ENCODE data around the gene CDK15.

CDK15 gene

DNA sequence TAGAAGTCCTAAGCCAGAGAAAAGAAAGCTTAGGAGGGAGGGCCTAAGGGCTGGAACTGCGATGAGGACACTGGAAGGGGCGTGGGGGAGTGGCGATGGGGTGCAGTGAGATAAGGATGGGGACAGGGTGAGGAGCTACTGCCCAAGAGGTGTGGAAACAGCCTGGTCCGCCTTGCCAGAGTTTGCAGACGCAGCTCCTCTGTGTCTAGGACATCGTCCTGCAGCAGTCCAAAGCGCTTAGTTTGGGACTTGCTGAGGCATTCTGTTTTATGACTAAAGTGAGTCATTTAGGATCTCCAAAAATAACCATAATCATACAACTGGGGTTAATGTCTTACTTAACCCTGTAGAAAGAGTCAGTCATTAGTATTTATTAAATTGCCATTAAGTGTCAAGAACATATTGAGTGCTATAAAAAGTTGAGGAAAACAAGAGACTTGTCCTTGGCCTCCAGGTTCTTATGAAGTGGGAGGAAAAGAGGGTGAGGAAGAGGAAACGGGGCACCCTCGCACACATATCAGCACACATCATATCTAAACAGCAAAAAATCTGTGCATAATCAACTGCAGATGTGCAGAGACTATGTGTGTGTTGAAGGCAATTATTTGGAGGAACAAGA is 74.8 kb downstream of the CDK15 start:
- TF ChIP-seq, protein P1, sequence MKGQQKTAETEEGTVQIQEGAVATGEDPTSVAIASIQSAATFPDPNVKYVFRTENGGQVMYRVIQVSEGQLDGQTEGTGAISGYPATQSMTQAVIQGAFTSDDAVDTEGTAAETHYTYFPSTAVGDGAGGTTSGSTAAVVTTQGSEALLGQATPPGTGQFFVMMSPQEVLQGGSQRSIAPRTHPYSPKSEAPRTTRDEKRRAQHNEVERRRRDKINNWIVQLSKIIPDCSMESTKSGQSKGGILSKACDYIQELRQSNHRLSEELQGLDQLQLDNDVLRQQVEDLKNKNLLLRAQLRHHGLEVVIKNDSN (IDR thresholded peaks at IDR 0.05), result no peak
- no peak for TF ChIP-seq YY1 (IDR thresholded peaks at IDR 0.05; ENCODE audit: low read depth)

DNA sequence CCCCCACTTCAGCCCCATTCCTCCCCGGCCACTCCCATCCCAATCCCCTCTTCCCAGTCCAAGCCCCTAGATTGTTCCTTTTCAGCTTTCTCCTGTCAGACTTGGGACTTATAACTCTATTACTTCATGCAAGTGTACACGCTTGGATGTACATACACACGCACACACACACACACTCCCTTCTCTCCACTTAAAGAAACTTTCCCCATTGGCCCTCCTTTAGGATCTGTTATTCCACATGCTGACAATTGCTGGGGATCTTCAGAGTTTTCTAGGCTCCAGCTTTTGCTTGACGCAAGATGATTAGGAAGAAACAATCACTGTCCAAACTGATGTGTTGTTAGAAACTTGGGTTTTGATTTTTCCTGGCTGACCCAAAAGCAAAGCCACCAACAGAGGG is 75.4 kb downstream of the CDK15 start:
- no peak for TF ChIP-seq EGR1 (IDR thresholded peaks at IDR 0.05)
- no peak for TF ChIP-seq RAD21 (IDR thresholded peaks at IDR 0.05; ENCODE audit: low read depth)
- TF ChIP-seq, protein P1 (IDR thresholded peaks at IDR 0.05), result no peak
- no peak for TF ChIP-seq TAF1 (IDR thresholded peaks at IDR 0.05; ENCODE audit: low read depth)
- TF ChIP-seq, protein P2, sequence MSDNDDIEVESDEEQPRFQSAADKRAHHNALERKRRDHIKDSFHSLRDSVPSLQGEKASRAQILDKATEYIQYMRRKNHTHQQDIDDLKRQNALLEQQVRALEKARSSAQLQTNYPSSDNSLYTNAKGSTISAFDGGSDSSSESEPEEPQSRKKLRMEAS (IDR thresholded peaks at IDR 0.05), result no peak
- TF ChIP-seq ZBTB7A (IDR thresholded peaks at IDR 0.05; ENCODE audit: low read depth), result no peak
- TF ChIP-seq TCF12 (IDR thresholded peaks at IDR 0.05; ENCODE audit: low read depth), result no peak
- no peak for TF ChIP-seq FOXM1 (IDR thresholded peaks at IDR 0.05; ENCODE audit: borderline replicate concordance, low read depth)
- no peak for TF ChIP-seq CREB1 (IDR thresholded peaks at IDR 0.05; ENCODE audit: low read depth)
- no peak for TF ChIP-seq CEBPB (IDR thresholded peaks at IDR 0.05)
- TF ChIP-seq NFIC (IDR thresholded peaks at IDR 0.05), result no peak
- TF ChIP-seq, protein P3, sequence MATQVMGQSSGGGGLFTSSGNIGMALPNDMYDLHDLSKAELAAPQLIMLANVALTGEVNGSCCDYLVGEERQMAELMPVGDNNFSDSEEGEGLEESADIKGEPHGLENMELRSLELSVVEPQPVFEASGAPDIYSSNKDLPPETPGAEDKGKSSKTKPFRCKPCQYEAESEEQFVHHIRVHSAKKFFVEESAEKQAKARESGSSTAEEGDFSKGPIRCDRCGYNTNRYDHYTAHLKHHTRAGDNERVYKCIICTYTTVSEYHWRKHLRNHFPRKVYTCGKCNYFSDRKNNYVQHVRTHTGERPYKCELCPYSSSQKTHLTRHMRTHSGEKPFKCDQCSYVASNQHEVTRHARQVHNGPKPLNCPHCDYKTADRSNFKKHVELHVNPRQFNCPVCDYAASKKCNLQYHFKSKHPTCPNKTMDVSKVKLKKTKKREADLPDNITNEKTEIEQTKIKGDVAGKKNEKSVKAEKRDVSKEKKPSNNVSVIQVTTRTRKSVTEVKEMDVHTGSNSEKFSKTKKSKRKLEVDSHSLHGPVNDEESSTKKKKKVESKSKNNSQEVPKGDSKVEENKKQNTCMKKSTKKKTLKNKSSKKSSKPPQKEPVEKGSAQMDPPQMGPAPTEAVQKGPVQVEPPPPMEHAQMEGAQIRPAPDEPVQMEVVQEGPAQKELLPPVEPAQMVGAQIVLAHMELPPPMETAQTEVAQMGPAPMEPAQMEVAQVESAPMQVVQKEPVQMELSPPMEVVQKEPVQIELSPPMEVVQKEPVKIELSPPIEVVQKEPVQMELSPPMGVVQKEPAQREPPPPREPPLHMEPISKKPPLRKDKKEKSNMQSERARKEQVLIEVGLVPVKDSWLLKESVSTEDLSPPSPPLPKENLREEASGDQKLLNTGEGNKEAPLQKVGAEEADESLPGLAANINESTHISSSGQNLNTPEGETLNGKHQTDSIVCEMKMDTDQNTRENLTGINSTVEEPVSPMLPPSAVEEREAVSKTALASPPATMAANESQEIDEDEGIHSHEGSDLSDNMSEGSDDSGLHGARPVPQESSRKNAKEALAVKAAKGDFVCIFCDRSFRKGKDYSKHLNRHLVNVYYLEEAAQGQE (IDR thresholded peaks at IDR 0.05; ENCODE audit: low read depth), result no peak
- no peak for TF ChIP-seq TEAD4 (IDR thresholded peaks at IDR 0.05)
- TF ChIP-seq YY1 (IDR thresholded peaks at IDR 0.05; ENCODE audit: low read depth), result no peak
- no peak for TF ChIP-seq EP300 (IDR thresholded peaks at IDR 0.05; ENCODE audit: borderline replicate concordance)

DNA sequence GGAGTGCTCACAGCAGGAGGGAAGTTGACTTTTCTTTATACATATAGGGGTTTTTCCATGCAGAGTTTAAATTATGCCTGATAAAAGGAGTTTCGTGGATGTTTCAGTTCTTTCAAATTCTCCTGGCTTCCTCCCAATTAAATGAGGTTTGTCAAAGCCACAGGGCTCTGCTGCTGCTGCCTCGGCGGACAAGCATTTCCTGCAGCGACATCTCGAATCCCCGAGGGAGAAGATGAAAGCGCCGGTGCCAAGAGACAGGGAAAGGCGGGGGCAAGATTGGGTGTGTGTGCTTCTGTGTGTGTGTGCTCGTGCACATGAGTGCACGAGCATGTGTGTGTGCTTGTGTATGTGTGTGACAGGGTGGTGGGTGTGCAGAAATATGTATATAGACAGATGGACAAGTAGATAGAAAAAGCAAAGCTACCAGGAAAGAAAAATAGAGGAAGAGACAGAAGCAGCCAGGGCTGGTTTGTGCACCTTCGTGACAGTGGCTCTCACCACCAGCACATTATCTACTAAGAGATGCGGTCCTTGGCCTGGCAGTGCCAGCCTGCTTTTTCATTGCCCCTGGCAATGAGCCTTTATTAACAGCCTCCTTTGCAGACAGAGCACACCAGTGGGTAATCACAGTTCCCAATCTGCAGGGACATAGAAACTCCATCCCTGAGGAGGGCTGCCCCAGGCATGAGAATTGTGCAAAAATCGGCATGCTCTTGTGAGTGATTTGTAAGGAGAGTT is 76.2 kb downstream of the CDK15 start:
- TF ChIP-seq, protein P1 (IDR thresholded peaks at IDR 0.05), result no peak
- TF ChIP-seq YY1 (IDR thresholded peaks at IDR 0.05; ENCODE audit: low read depth) (no peak), NFIC (IDR thresholded peaks at IDR 0.05) (no peak), RAD21 (IDR thresholded peaks at IDR 0.05; ENCODE audit: low read depth) (no peak), EGR1 (IDR thresholded peaks at IDR 0.05) (no peak), FOXM1 (IDR thresholded peaks at IDR 0.05; ENCODE audit: borderline replicate concordance, low read depth) (no peak), CREB1 (IDR thresholded peaks at IDR 0.05; ENCODE audit: low read depth) (no peak), TCF12 (IDR thresholded peaks at IDR 0.05; ENCODE audit: low read depth) (no peak)
- TF ChIP-seq, protein P3 (IDR thresholded peaks at IDR 0.05; ENCODE audit: low read depth), result no peak

DNA sequence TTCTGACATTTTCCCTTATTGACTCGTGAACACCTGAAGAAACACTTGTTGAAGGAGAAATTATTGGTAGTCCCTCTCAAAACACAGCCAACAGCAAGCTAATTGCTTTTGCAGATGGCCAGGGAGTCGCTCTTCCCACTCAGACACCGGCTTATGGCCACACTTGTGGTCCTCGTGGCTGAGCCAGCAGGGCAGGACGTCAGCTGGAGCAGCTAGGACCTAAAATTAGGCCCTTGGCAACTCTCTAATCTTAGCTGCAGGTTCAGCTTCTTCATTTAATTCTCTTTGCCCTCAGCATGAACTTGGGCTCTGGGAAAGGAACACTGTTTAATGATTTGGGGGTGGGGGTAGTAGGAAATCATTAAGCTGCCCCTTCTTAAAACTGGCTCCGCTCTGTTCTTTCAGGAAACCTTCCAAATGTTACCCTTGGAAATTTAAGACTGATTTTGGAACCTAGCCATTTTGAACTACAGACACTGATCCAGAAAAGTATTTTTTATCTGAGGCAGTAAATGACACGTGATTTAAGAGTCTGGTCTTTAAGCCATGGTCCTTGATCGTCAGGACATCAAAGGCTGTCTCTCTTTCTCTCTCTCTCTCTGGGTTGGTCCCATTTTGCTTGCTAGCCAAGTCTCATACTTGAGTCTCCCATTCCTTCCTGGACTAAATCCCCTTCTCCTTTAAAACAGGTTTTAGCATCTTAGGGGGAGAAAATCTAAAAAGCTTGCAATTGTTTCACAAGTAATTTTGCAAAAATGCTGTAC is 77.5 kb downstream of the CDK15 start:
- TF ChIP-seq YY1 (IDR thresholded peaks at IDR 0.05; ENCODE audit: low read depth) (no peak), ZBTB7A (IDR thresholded peaks at IDR 0.05; ENCODE audit: low read depth) (no peak), CREB1 (IDR thresholded peaks at IDR 0.05; ENCODE audit: low read depth) (no peak), TCF12 (IDR thresholded peaks at IDR 0.05; ENCODE audit: low read depth) (no peak), EP300 (IDR thresholded peaks at IDR 0.05; ENCODE audit: borderline replicate concordance) (no peak), TEAD4 (IDR thresholded peaks at IDR 0.05) (no peak), RAD21 (IDR thresholded peaks at IDR 0.05; ENCODE audit: low read depth) (no peak)
- TF ChIP-seq, protein P1 (IDR thresholded peaks at IDR 0.05), result no peak
- TF ChIP-seq, protein P2 (IDR thresholded peaks at IDR 0.05), result no peak
